Chondrocyte (in vitro differentiated cells): ENCODE results near the gene CD22. TPM values are rescaled to one million over a fixed set of nuclear protein-coding genes. Genes with fewer than 3 reads are reported as not detected.
"Not testable (repeated sequence)": the region's sequence is repeated elsewhere in the genome, so short reads cannot be mapped to it uniquely, and the experiment has no call there.

Experiments
- DNase-seq: peaks from one replicate; pipeline ENCODE4 v3.0.0; 2021; ENCODE audit warnings: mixed read lengths, low spot score
- H3K27ac Mint-ChIP-seq: one replicate; pipeline ENCODE4 v1.8.0; 2021; ENCODE audit warnings: mild to moderate bottlenecking, moderate library complexity, mixed read lengths; ENCODE audit not compliant: unreplicated experiment
- H3K27me3 Mint-ChIP-seq: 2 replicates; pipeline ENCODE4 v1.8.0; 2021; ENCODE audit warnings: low read depth, mixed read lengths
- H3K36me3 Mint-ChIP-seq: 2 replicates; pipeline ENCODE4 v1.8.0; 2021; ENCODE audit warnings: low read depth, mixed read lengths
- H3K4me1 Mint-ChIP-seq: 2 replicates; pipeline ENCODE4 v1.8.0; 2021; ENCODE audit warnings: low read depth, mild to moderate bottlenecking, mixed read lengths
- H3K4me3 Mint-ChIP-seq: one replicate; pipeline ENCODE4 v1.8.0; 2021; ENCODE audit warnings: mild to moderate bottlenecking, moderate library complexity, mixed read lengths; ENCODE audit not compliant: unreplicated experiment
- H3K9me3 Mint-ChIP-seq: 2 replicates; pipeline ENCODE4 v1.8.0; 2021; ENCODE audit warnings: low read depth, mixed read lengths
- total RNA-seq: library from RNA; stranded (reverse); gene quantifications from 3 replicates; pipeline ENCODE4 v1.2.1, GENCODE V29; 2021
- TF ChIP-seq, protein P1 (sequence below): fragments of 200-600 bp; sonication (generic); IDR thresholded peaks from 2 replicates; pipeline ENCODE4 v1.5.0; 2021; ENCODE audit warnings: antibody characterized with exemption, mild to moderate bottlenecking, moderate library complexity

CD22 gene
- total RNA-seq, 1 donor from 2014 or later, result not detected

DNA sequence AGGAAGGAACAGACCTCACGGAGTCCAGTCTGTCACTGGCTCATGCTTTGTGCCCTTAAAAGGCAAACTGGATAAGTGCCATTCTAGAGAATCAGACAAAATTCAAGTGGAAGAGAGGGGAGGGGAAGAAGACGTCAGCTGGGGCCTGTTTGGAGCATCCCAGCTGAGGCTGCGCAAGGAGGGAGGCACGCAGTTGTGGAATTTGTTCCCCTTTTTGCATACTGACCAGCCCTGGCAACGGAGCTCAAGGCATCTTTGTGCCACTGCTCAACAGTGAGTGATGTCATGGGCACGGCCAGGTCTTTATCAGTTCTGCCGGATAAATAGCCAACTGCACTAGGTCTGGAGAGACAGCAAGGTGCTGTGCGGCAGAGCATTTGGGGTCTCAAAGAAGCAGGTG is 41.7 kb downstream of the CD22 start, which contains the start of gene GPR42:
Gene GPR42, plus strand, starts transcription at position 347 of the 400 bp plus-strand sequence. CDS start 292 bp downstream, outside the sequence.
- DNase-seq, result no peak

DNA sequence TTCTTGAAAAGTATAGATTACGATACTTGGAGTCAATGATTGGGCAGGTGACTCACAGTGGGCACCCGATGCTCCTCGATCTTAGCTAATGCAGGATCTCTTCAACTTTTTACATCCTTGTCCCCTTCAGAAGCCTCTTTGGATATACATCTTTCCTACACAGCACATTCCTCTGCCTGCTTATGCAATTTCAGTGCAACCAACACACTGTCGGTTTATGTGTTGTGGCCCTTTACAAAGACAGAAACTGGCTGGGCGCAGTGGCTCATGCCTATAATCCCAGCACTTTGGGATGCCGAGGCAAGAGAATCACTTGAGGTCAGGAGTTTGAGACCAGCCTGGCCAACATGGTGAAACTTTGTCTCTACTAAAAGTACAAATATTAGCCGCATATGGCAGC is 44.5 kb downstream of the CD22 start:
- Mint-ChIP-seq H3K9me3 (peaks cover 3% of the 10 kb centered on the region), H3K4me3 (no peak overlapping the region), H3K4me1 (no peaks in the 10 kb centered on the region), H3K27me3 (peaks cover 19% of the 10 kb centered on the region), H3K36me3 (no peaks in the 10 kb centered on the region), H3K27ac (no peak overlapping the region)
- TF ChIP-seq, protein P1, sequence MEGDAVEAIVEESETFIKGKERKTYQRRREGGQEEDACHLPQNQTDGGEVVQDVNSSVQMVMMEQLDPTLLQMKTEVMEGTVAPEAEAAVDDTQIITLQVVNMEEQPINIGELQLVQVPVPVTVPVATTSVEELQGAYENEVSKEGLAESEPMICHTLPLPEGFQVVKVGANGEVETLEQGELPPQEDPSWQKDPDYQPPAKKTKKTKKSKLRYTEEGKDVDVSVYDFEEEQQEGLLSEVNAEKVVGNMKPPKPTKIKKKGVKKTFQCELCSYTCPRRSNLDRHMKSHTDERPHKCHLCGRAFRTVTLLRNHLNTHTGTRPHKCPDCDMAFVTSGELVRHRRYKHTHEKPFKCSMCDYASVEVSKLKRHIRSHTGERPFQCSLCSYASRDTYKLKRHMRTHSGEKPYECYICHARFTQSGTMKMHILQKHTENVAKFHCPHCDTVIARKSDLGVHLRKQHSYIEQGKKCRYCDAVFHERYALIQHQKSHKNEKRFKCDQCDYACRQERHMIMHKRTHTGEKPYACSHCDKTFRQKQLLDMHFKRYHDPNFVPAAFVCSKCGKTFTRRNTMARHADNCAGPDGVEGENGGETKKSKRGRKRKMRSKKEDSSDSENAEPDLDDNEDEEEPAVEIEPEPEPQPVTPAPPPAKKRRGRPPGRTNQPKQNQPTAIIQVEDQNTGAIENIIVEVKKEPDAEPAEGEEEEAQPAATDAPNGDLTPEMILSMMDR, result no peak
- no peak for DNase-seq

More for the DNA sequence above, 41.7 kb downstream of the CD22 start, which contains the start of gene GPR42:
- no peaks in the 10 kb centered on the region for H3K4me1 Mint-ChIP-seq
- TF ChIP-seq, protein P1, result no peak
- no peak within 1 kb of the TSS for H3K4me3 Mint-ChIP-seq
- H3K27me3 Mint-ChIP-seq, result peaks cover 26% of the 10 kb centered on the region
- H3K36me3 Mint-ChIP-seq, result no peaks in the 10 kb centered on the region
- no peak within 1 kb of the TSS for H3K27ac Mint-ChIP-seq
- no peaks in the 10 kb centered on the region for H3K9me3 Mint-ChIP-seq

- H3K27me3 Mint-ChIP-seq, result peaks cover 18% of the 10 kb centered on the region
- not testable (repeated sequence) for H3K9me3 Mint-ChIP-seq, H3K36me3 Mint-ChIP-seq, DNase-seq, H3K4me1 Mint-ChIP-seq, H3K4me3 Mint-ChIP-seq, H3K27ac Mint-ChIP-seq
Measured at GRCh38 chr19:35374031-35374430, 45.0 kb downstream of the CD22 start.

GRCh38 chr19:35375505-35376307 is 46.7 kb downstream of the CD22 start:
- no peak for DNase-seq
- TF ChIP-seq, protein P1, result no peak
- Mint-ChIP-seq H3K27me3 (peaks cover 22% of the 10 kb centered on the region), H3K27ac (no peak overlapping the region), H3K36me3 (no peaks in the 10 kb centered on the region), H3K4me1 (no peaks in the 10 kb centered on the region), H3K9me3 (peaks cover 6% of the 10 kb centered on the region), H3K4me3 (no peak overlapping the region)

DNA sequence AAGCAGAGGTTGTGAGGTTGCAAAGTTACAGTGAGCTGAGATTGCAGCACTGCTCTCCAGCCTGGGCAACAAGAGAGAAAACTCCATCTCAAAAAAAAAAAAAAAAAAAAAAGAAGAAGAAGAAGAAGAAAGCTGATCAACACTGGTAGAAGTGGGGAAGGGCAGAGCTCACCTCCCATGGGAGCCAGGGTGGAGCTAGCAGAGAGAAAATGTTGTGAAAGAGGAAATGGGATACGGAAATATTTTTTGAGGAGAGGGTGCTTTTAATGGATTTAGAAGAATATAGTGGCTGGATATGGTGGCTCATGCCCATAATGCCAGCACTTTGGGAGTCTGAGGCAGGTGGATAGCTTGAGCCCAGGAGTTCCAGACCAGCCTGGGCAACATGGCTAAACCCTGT is 48.7 kb downstream of the CD22 start:
- Mint-ChIP-seq H3K36me3 (no peaks in the 10 kb centered on the region), H3K27ac (no peak overlapping the region), H3K4me3 (no peak overlapping the region), H3K4me1 (no peaks in the 10 kb centered on the region), H3K9me3 (peaks cover 6% of the 10 kb centered on the region), H3K27me3 (peaks cover 31% of the 10 kb centered on the region)
- DNase-seq, result no peak
- TF ChIP-seq, protein P1, result no peak

DNA sequence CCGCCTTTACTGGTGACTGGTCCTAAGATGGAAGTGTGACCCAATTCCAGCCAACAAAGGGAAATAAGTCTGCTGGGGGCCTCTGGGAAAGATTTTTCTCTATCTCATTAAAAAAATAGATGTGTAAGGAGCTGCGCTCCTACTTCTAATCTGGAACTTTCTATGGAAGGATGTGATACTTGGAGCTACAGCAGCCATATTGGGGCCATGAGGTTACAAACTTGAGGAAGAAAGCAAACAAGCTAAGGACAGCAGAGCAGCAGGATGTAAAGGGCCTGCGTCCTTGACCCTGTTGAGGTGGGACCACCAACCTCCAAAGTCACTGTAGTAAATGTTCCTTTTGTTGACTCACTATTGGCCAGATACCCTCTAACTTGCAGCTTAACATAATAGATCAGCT is 49.4 kb downstream of the CD22 start:
- H3K27ac Mint-ChIP-seq, result no peak overlapping the region
- H3K27me3 Mint-ChIP-seq, result peaks cover 30% of the 10 kb centered on the region
- H3K36me3 Mint-ChIP-seq, result no peaks in the 10 kb centered on the region
- no peak overlapping the region for H3K4me3 Mint-ChIP-seq
- no peaks in the 10 kb centered on the region for H3K4me1 Mint-ChIP-seq
- TF ChIP-seq, protein P1, result no peak
- peaks cover 6% of the 10 kb centered on the region for H3K9me3 Mint-ChIP-seq
- no peak for DNase-seq

DNA sequence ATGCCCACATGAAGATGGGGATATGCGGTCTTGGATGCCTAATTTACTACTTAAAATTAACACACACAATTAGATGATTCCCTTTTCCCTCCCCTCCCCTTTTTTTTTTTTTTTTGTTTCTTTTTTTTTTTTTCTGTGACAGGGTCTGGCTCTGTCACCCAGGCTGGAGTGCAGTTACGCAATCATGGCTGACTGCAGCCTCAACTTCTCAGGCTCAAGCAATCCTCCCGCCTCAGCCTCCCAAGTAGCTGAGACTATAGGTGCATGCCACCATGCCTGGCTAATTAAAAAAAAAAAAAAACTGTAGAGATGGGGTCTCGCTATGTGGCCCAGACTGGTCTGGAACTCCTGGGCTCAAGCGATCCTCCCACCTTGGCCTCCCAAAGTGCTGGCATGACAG is 50.6 kb downstream of the CD22 start:
- DNase-seq, H3K27ac Mint-ChIP-seq, H3K4me3 Mint-ChIP-seq, H3K9me3 Mint-ChIP-seq, H3K36me3 Mint-ChIP-seq, H3K4me1 Mint-ChIP-seq: not testable (repeated sequence)
- H3K27me3 Mint-ChIP-seq, result peaks cover 23% of the 10 kb centered on the region
